HG02885 (cell line): ENCODE measurements around the gene EMCN.

ENCODE experiments used
- ATAC-seq: cut with Tn5 transposase; IDR thresholded peaks from one replicate; pipeline ENCODE4 v1.9.1; 2021; ENCODE audit warnings: mild to moderate bottlenecking; ENCODE audit not compliant: unreplicated experiment, poor library complexity

The EMCN gene

GRCh38 chr4:100494166-100494565 lies 23.7 kb downstream of the EMCN start:
- no peak for ATAC-seq

DNA sequence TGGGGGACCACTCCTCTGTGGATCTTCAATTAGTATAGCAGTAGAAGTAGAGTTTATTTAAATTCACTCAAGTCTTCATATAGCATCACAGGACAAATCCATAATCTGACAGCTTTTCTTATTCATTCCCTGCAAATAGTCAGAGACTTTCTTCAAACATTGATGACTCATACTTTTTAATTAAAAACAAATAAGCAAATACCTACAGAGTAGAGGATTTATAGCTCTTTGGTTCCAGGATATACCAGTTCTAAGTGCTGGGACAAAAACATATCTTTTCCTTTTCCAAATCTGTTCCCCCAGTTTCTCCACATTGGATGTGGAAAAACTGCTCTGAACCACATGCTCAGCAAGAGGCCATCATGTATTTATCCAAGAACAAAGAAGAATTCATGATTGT lies 24.1 kb downstream of the EMCN start:
- ATAC-seq: no peak

DNA sequence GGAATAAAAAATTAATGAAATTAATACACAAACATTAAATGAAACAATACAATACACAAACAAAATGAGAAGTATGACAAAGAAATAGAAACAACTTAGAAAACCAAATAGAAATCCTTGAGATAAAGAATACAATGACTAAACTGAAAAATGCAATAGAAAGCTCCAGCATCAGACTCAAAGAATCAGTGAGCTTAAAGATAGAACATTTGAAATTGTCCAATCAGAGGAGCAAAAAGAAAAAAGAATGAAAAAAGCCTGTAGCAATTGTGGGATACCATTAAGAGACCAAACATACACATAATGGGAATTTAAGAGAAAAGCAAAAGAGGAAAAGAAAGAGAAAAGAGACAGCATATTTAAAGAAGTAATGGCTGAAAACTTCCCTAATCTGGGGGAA lies 25.7 kb downstream of the EMCN start:
- ATAC-seq: no peak

- no peak for ATAC-seq
These were observed 28.5 kb downstream of the EMCN start for GRCh38 chr4:100489305-100489704.

DNA sequence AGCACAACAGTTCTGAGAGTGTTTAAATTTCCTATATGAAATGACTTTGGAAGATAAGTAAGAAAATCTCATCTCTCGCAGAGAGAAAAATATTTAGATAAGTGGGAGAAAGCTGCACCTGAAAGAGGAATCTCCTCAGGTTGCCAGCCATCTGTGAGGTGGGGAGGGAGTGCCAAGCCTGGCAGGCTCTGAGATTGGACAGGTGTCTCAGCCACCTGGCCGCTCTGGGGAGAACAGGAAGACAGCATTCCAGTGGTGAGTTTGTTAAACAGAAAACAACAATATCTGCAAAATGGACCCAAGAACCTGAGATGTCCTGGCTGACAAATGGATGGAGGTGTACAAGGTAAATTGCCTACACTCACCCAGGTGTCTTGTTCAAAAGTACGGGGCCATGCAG lies 31.3 kb downstream of the EMCN start:
- no peak for ATAC-seq

DNA sequence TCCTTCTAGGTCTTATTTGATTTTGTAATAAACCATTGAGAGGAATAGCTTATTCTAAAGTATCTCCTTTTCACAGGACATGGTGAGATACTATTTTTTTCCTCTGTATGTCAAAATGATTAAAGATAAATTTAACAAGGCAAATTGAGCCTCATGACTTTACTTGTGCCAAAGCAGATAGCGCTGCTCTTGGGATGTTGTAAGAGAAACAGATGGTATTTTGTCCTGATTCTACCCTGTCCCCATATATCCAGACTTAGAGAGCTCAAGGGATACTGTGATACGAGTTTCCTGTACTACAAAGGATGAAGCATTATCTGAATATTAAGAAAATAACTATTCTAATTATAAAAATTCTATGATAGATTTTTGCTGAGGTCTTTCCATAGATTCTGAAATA lies 34.0 kb downstream of the EMCN start:
- no peak for ATAC-seq

DNA sequence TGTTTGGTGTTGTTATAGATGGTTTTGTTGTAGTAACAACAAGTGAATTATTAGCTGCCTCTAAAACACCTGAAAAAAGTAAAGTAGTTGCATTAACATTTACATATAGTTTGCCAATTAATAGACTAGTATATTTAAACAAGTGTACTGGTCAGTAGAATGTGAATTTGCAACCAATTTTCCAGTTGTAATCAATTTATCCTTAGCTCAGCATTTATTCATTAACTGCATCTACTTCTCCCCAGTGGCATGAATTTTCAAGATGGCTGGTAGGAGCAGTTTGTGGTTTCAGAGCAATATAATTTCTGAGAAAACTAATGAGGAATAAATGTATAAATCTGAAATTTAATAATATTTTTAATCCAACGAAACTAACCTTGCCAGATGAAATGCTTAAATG lies 37.9 kb downstream of the EMCN start:
- no peak for ATAC-seq

GRCh38 chr4:100469555-100469954 lies 48.3 kb downstream of the EMCN start:
- ATAC-seq: no peak

- ATAC-seq: no peak
These were observed 51.3 kb downstream of the EMCN start for GRCh38 chr4:100466501-100466900.

- ATAC-seq: no peak
These were observed 55.8 kb downstream of the EMCN start for GRCh38 chr4:100461807-100462605.

GRCh38 chr4:100450449-100450848 lies 67.4 kb downstream of the EMCN start:
- ATAC-seq: no peak

DNA sequence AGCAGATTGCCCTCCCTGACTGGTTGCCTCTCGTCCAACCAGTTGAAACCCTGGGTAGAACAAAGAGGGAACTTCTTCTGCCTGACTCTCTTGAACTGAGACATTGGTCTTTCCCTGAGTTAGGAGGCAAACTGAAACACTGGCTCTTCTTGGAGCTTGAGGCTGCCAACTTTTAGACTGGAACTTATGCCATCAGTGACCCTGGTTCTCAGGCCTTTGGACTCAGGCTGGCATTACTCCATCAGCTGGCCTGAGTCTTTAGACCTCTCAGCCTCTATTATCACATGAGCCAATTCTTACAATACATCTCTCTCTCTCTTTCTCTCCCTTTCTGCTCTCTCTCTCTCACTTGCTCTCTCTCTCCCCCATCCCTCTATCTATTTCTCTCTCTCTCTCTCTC lies 86.4 kb downstream of the EMCN start:
- no peak for ATAC-seq

GRCh38 chr4:100430451-100430850 lies 87.4 kb downstream of the EMCN start:
- ATAC-seq: no peak

- ATAC-seq: no peak
These were observed 88.2 kb downstream of the EMCN start for GRCh38 chr4:100429616-100430015.

GRCh38 chr4:100428051-100428450 lies 89.8 kb downstream of the EMCN start:
- no peak for ATAC-seq

GRCh38 chr4:100424376-100424775 lies 93.4 kb downstream of the EMCN start:
- no peak for ATAC-seq

- no peak for ATAC-seq
These were observed 94.9 kb downstream of the EMCN start for GRCh38 chr4:100422894-100423293.

DNA sequence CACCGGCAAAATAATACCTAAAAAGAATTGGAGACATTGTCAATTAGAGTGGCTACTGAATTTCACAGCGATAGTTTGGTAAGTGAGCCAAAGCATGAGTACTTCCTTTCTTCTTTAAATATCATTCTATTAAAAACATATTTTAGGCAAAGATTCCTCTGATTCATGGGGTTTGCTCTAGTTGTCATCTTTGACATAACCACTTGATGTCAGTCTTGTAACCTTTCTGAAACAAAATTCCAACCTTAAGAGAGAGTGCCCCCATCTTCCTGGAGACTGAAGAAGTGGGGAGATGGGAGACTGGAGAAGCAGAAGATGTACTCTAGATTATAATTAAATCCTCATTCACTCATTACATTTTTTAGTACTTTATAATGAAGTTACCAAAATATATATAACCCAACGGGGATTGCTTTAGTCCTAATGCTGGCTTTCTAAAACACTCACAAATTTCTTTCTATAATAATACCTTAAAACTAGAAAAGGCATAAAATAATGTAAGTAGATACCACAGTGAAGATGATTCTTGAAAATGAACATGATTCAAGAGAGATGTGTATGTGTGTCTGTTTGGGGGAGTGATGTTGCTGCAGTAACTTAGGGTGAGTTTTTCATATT lies 96.4 kb downstream of the EMCN start:
- ATAC-seq: no peak

- ATAC-seq: no peak
These were observed 97.3 kb downstream of the EMCN start for GRCh38 chr4:100420571-100420970.

DNA sequence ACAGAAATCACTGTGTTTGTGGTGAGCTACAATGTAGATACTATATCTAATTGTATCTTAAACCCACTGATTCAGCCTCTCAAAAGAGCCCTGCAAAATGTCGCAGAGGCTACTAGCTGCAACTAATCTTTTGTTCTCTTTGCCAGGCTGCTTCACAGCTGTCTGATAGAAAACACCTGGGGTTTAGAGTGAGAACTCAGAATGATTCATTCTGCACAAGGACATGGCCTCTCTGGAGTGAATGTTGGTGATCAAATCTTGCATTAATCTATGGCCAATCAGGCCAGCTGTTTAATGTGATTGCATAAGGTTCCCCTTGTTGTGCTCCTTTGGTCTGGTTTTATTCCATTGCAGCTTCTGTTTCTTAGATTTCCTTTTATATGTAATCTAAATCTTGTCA lies 100.3 kb downstream of the EMCN start:
- no peak for ATAC-seq

GRCh38 chr4:100414016-100414790 lies 103.6 kb downstream of the EMCN start:
- ATAC-seq: no peak
